Liver (tissue), 9 donors: ENCODE data around the gene SFXN3. TPM values are rescaled to one million over a fixed set of nuclear protein-coding genes. Genes with fewer than 3 reads are reported as not detected.
A peak's percentile ranks its signal among the peaks of the same experiment; 100 is the strongest.

Experiments used
- DNase-seq: peaks from one replicate; pipeline ENCODE4 v3.0.0-alpha.2; 2017; ENCODE audit warnings: low spot score
- H3K27ac ChIP-seq, 2 donors: one replicate each; pipeline ENCODE4 v1.7.0; 2013; ENCODE audit warnings: inconsistent platforms in 2 of 2, low read length in 2 of 2, control low read depth in 1 of 2, low read depth in 1 of 2, mild to moderate bottlenecking in 1 of 2
- H3K27me3 ChIP-seq, 4 donors: one replicate each; pipeline versions ENCODE4 v1.6.1 to v1.7.0; 2013; ENCODE audit warnings: low read length in 3 of 4, inconsistent platforms in 1 of 4, mild to moderate bottlenecking in 1 of 4, moderate library complexity in 1 of 4; ENCODE audit not compliant: control insufficient read depth in 4 of 4, insufficient read depth in 4 of 4
- H3K36me3 ChIP-seq, 4 donors: one replicate each; pipeline versions ENCODE4 v1.6.1 to v1.7.0; 2013; ENCODE audit warnings: low read length in 3 of 4, mild to moderate bottlenecking in 3 of 4, low read depth in 1 of 4, moderate library complexity in 1 of 4; ENCODE audit not compliant: control insufficient read depth in 4 of 4, insufficient read depth in 3 of 4
- H3K4me1 ChIP-seq, 4 donors: one replicate each; pipeline versions ENCODE4 v1.6.1 to v1.7.0; 2013; ENCODE audit warnings: low read length in 3 of 4, mild to moderate bottlenecking in 3 of 4, moderate library complexity in 1 of 4; ENCODE audit not compliant: control insufficient read depth in 4 of 4, insufficient read depth in 4 of 4
- H3K4me3 ChIP-seq, 3 donors: one replicate each; pipeline versions ENCODE4 v1.6.1 to v1.7.0; 2013; ENCODE audit warnings: low read length in 3 of 3, control low read depth in 1 of 3, low read depth in 1 of 3, mild to moderate bottlenecking in 1 of 3
- H3K9ac ChIP-seq, 2 donors: one replicate each; pipeline ENCODE4 v1.7.0; 2013; ENCODE audit warnings: low read length in 2 of 2, mild to moderate bottlenecking in 2 of 2, moderate library complexity in 2 of 2, control low read depth in 1 of 2, low read depth in 1 of 2
- H3K9me3 ChIP-seq, 4 donors: one replicate each; pipeline versions ENCODE4 v1.6.1 to v1.7.0; 2013; ENCODE audit warnings: low read length in 3 of 4; ENCODE audit not compliant: control insufficient read depth in 4 of 4
- EGR1 ChIP-seq, 2 donors: IDR thresholded peaks; 2 replicates each; pipeline ENCODE4 v1.6.1; 2016 to 2018; ENCODE audit warnings: antibody characterized with exemption in 2 of 2, low read depth in 2 of 2
- FOXA1 ChIP-seq: IDR thresholded peaks from 2 replicates; pipeline ENCODE4 v1.6.1; 2016; ENCODE audit warnings: antibody characterized with exemption
- FOXA2 ChIP-seq: IDR thresholded peaks from 2 replicates; pipeline ENCODE4 v1.6.1; 2016; ENCODE audit warnings: antibody characterized with exemption
- HNF4A ChIP-seq, 2 donors: conservative IDR thresholded peaks; 2 replicates each; pipeline ENCODE4 v1.6.1; 2016; ENCODE audit warnings: antibody characterized with exemption in 2 of 2, mild to moderate bottlenecking in 2 of 2
- HNF4G ChIP-seq: IDR thresholded peaks from 2 replicates; pipeline ENCODE4 v1.6.1; 2016; ENCODE audit warnings: antibody characterized with exemption
- JUND ChIP-seq, 2 donors: IDR thresholded peaks; 2 replicates each; pipeline ENCODE4 v1.6.1; 2016; ENCODE audit warnings: antibody characterized with exemption in 2 of 2
- NR2F2 ChIP-seq: IDR thresholded peaks from 2 replicates; pipeline ENCODE4 v1.6.1; 2016; ENCODE audit warnings: antibody characterized with exemption
- RAD21 ChIP-seq, 2 donors: IDR thresholded peaks; 2 replicates each; pipeline ENCODE4 v1.6.1; 2016; ENCODE audit warnings: antibody characterized with exemption in 2 of 2, mild to moderate bottlenecking in 2 of 2
- RXRA ChIP-seq, 2 donors: IDR thresholded peaks; 2 replicates each; pipeline ENCODE4 v1.6.1; 2017 to 2018; ENCODE audit warnings: antibody characterized with exemption in 2 of 2, mild to moderate bottlenecking in 1 of 2
- SP1 ChIP-seq: IDR thresholded peaks from 2 replicates; pipeline ENCODE4 v1.6.1; 2018; ENCODE audit warnings: antibody characterized with exemption, mild to moderate bottlenecking
- TAF1 ChIP-seq: conservative IDR thresholded peaks from 2 replicates; pipeline ENCODE4 v1.6.1; 2016; ENCODE audit warnings: antibody characterized with exemption, mild to moderate bottlenecking
- YY1 ChIP-seq: IDR thresholded peaks from 2 replicates; pipeline ENCODE4 v1.6.1; 2016; ENCODE audit warnings: antibody characterized with exemption, mild to moderate bottlenecking
- WGBS: extraction: QIAGEN DNeasy Blood & Tissue Kit; methylation state at CpG from one replicate; pipeline ENCODE4 v1.1.7; 2013; 5-methylcytosine and 5-hydroxymethylcytosine counted together
- polyA plus RNA-seq, 2 donors: library from polyadenylated mRNA; stranded (reverse) in 1 of 2; unstranded in 1 of 2; fragments of 200-250 nt in 1 of 2; fragments of >200 nt in 1 of 2; fragmentation: Nextera tagmentation in 1 of 2; extraction: Ambion mirVana in 1 of 2; gene quantifications; one replicate each; pipeline versions ENCODE4 v1.2.1 to v1.2.3, GENCODE V29; 2013 to 2015
- total RNA-seq, 2 donors: library from RNA; depleted of rRNA; stranded (reverse); fragments of >200 nt; gene quantifications; one replicate each; pipeline ENCODE4 v1.2.3, GENCODE V29; 2014
- TF ChIP-seq, protein P1 (sequence below): IDR thresholded peaks from 2 replicates; pipeline ENCODE4 v1.6.1; 2016; ENCODE audit warnings: antibody characterized with exemption
- TF ChIP-seq, protein P2 (sequence below): IDR thresholded peaks from 2 replicates; pipeline ENCODE4 v1.6.1; 2016; ENCODE audit warnings: antibody characterized with exemption
- TF ChIP-seq, protein P3 (sequence below): fragments of 150-350 bp; IDR thresholded peaks from 2 replicates; pipeline ENCODE4 v1.5.1; 2017; ENCODE audit warnings: improper control_type of control experiment, low read depth, low read length; ENCODE audit not compliant: missing input control
- TF ChIP-seq, protein P4 (sequence below): IDR thresholded peaks from 2 replicates; pipeline ENCODE4 v1.6.1; 2016; ENCODE audit warnings: antibody characterized with exemption
- TF ChIP-seq, protein P5 (sequence below): IDR thresholded peaks from 2 replicates; pipeline ENCODE4 v1.6.1; 2016; ENCODE audit warnings: antibody characterized with exemption, mild to moderate bottlenecking
- donor health status: healthy.
- donor health status: healthy.
- donor health status: healthy.
- donor health status: healthy.
- donor health status: healthy.

Gene SFXN3
- total and polyA plus RNA-seq, 4 donors = 1.7 to 11.1 (median 6.3) TPM

DNA sequence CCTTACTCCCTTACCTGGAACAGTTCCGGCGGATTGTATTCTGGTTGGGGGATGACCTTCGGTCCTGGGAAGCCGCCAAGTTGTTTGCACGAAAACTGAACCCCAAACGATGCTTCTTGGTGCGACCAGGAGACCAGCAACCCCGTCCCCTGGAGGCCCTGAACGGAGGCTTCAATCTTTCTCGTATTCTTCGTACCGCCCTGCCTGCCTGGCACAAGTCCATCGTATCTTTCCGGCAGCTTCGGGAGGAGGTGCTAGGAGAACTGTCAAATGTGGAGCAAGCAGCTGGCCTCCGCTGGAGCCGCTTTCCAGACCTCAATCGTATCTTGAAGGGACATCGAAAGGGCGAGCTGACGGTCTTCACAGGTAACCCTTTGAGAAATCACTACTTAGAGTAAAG, 41.9 kb upstream of the SFXN3 start:
- no peaks in the 10 kb centered on the region for H3K27me3 ChIP-seq
- H3K9me3 ChIP-seq = no peaks in the 10 kb centered on the region
- peaks cover 6 to 26% (median 9%) of the 10 kb centered on the region in 4 donors for H3K36me3 ChIP-seq
- no peak for DNase-seq
- no peak overlapping the region for H3K9ac ChIP-seq
- peaks cover 4 to 33% (median 28%) of the 10 kb centered on the region in 4 donors for H3K4me1 ChIP-seq
- no peak overlapping the region for H3K4me3 ChIP-seq
- no peak overlapping the region for H3K27ac ChIP-seq
- 91% methylated on average over 21 of the region's 21 CpGs for WGBS
- no peak for TF ChIP-seq RAD21 (IDR thresholded peaks at IDR 0.05)
- TF ChIP-seq JUND (IDR thresholded peaks at IDR 0.05) = no peak
- TF ChIP-seq SP1 = no peak
- TF ChIP-seq RXRA (IDR thresholded peaks at IDR 0.05) = no peak
- no peak for TF ChIP-seq FOXA1
- TF ChIP-seq HNF4G = no peak
- TF ChIP-seq, protein P1, sequence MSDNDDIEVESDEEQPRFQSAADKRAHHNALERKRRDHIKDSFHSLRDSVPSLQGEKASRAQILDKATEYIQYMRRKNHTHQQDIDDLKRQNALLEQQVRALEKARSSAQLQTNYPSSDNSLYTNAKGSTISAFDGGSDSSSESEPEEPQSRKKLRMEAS = no peak
- TF ChIP-seq EGR1 (IDR thresholded peaks at IDR 0.05; ENCODE audit: low read depth in 2 of 2) = no peak
- TF ChIP-seq FOXA2 = no peak
- no peak for TF ChIP-seq HNF4A (conservative IDR thresholded peaks at IDR 0.05)
- TF ChIP-seq, protein P2, sequence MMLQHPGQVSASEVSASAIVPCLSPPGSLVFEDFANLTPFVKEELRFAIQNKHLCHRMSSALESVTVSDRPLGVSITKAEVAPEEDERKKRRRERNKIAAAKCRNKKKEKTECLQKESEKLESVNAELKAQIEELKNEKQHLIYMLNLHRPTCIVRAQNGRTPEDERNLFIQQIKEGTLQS = no peak
- TF ChIP-seq NR2F2 = no peak
- TF ChIP-seq, protein P3, sequence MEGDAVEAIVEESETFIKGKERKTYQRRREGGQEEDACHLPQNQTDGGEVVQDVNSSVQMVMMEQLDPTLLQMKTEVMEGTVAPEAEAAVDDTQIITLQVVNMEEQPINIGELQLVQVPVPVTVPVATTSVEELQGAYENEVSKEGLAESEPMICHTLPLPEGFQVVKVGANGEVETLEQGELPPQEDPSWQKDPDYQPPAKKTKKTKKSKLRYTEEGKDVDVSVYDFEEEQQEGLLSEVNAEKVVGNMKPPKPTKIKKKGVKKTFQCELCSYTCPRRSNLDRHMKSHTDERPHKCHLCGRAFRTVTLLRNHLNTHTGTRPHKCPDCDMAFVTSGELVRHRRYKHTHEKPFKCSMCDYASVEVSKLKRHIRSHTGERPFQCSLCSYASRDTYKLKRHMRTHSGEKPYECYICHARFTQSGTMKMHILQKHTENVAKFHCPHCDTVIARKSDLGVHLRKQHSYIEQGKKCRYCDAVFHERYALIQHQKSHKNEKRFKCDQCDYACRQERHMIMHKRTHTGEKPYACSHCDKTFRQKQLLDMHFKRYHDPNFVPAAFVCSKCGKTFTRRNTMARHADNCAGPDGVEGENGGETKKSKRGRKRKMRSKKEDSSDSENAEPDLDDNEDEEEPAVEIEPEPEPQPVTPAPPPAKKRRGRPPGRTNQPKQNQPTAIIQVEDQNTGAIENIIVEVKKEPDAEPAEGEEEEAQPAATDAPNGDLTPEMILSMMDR = no peak

DNA sequence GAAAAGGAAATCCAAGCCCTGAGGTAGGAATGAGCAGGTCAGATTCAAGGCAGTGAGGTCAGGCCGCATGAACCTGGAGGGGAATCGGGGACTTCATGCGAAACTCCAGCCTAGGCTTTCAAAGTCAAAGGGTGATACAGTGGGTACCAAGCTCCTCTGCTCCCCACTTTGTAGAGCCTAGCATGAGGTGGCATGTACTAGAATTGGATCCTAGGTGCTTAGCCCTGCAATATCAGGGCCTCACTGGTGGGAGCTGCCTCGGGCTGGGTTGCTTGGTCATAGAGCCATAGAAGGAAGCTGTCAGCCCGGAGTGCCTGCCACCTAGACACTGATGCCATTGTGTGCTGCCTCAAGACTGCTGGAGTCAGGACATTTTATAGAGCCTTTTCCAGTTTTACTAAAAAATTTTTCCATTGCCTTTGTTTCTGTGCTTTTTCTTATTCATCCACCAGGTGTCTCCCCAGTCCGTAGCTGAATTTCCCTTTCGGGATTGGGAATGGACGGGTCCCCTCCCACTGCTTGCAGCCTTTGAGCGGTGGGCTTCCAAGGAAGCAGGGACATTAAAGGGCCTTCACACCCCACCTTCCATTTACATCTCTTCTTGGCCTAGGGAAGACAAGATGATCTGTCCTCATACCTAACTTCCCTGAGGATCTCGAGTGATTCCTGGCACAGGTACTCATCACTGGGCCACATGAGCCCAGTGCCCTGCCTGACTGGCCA, 36.9 kb upstream of the SFXN3 start:
- TF ChIP-seq, protein P1 = no peak
- TF ChIP-seq, protein P4, sequence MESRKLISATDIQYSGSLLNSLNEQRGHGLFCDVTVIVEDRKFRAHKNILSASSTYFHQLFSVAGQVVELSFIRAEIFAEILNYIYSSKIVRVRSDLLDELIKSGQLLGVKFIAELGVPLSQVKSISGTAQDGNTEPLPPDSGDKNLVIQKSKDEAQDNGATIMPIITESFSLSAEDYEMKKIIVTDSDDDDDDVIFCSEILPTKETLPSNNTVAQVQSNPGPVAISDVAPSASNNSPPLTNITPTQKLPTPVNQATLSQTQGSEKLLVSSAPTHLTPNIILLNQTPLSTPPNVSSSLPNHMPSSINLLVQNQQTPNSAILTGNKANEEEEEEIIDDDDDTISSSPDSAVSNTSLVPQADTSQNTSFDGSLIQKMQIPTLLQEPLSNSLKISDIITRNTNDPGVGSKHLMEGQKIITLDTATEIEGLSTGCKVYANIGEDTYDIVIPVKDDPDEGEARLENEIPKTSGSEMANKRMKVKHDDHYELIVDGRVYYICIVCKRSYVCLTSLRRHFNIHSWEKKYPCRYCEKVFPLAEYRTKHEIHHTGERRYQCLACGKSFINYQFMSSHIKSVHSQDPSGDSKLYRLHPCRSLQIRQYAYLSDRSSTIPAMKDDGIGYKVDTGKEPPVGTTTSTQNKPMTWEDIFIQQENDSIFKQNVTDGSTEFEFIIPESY = no peak
- no peak for TF ChIP-seq HNF4G
- no peak for TF ChIP-seq YY1
- TF ChIP-seq JUND (IDR thresholded peaks at IDR 0.05) = no peak
- TF ChIP-seq RXRA (IDR thresholded peaks at IDR 0.05) = no peak
- no peak for TF ChIP-seq FOXA1
- TF ChIP-seq SP1 = no peak
- TF ChIP-seq NR2F2 = no peak
- peak; percentile 84 to 87 for TF ChIP-seq RAD21 (IDR thresholded peaks at IDR 0.05)
- TF ChIP-seq, protein P2 = no peak
- TF ChIP-seq, protein P5, sequence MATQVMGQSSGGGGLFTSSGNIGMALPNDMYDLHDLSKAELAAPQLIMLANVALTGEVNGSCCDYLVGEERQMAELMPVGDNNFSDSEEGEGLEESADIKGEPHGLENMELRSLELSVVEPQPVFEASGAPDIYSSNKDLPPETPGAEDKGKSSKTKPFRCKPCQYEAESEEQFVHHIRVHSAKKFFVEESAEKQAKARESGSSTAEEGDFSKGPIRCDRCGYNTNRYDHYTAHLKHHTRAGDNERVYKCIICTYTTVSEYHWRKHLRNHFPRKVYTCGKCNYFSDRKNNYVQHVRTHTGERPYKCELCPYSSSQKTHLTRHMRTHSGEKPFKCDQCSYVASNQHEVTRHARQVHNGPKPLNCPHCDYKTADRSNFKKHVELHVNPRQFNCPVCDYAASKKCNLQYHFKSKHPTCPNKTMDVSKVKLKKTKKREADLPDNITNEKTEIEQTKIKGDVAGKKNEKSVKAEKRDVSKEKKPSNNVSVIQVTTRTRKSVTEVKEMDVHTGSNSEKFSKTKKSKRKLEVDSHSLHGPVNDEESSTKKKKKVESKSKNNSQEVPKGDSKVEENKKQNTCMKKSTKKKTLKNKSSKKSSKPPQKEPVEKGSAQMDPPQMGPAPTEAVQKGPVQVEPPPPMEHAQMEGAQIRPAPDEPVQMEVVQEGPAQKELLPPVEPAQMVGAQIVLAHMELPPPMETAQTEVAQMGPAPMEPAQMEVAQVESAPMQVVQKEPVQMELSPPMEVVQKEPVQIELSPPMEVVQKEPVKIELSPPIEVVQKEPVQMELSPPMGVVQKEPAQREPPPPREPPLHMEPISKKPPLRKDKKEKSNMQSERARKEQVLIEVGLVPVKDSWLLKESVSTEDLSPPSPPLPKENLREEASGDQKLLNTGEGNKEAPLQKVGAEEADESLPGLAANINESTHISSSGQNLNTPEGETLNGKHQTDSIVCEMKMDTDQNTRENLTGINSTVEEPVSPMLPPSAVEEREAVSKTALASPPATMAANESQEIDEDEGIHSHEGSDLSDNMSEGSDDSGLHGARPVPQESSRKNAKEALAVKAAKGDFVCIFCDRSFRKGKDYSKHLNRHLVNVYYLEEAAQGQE = no peak
- TF ChIP-seq, protein P3 = peak; percentile 63
- TF ChIP-seq EGR1 (IDR thresholded peaks at IDR 0.05; ENCODE audit: low read depth in 2 of 2) = no peak
- no peak for TF ChIP-seq FOXA2
- TF ChIP-seq HNF4A (conservative IDR thresholded peaks at IDR 0.05) = no peak
- no peak for TF ChIP-seq TAF1
- peaks cover 6 to 23% (median 9%) of the 10 kb centered on the region in 4 donors for H3K36me3 ChIP-seq
- H3K27ac ChIP-seq = no peak overlapping the region
- H3K9ac ChIP-seq = no peak overlapping the region
- no peak for DNase-seq
- H3K4me1 ChIP-seq = peaks cover 0 to 26% (median 17%) of the 10 kb centered on the region in 4 donors
- 60% methylated on average over 10 of the region's 10 CpGs for WGBS
- H3K9me3 ChIP-seq = no peaks in the 10 kb centered on the region
- no peaks in the 10 kb centered on the region for H3K27me3 ChIP-seq
- H3K4me3 ChIP-seq = no peak overlapping the region
